NCI-H2227 (cell line): ENCODE measurements around the gene AHNAK.
A peak's percentile ranks its signal among the peaks of the same experiment; 100 is the strongest.

Experiments used
- DNase-seq: peaks from one replicate; lab custom pipeline; 2025; ENCODE audit not compliant: unreplicated experiment; lab: John Stamatoyannopoulos, UW

Gene AHNAK

GRCh38 chr11:62439785-62440602, 106.6 kb downstream of the AHNAK start:
- no peak for DNase-seq

GRCh38 chr11:62438641-62439040, 108.0 kb downstream of the AHNAK start:
- DNase-seq, result no peak

DNA sequence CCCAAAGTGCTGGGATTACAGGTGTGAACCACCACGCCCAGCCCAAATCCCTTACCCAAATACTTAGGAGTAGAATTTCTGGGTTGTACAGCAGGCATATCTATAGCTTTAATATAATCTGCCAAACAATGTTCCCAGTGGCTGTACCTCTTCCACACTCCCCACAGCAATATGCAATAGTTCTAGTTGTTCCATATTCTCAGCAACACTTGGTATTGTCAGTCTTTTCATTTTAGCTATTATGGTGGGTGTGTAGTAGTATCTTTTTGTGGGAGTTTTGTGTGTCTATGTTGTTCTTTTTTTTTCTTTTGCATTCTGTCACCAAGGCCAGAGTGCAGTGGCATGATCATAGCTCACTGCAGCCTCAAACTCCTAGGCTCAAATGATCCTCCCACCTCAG, 109.0 kb downstream of the AHNAK start:
- no peak for DNase-seq

GRCh38 chr11:62435846-62436660, 110.6 kb downstream of the AHNAK start:
- no peak for DNase-seq

DNA sequence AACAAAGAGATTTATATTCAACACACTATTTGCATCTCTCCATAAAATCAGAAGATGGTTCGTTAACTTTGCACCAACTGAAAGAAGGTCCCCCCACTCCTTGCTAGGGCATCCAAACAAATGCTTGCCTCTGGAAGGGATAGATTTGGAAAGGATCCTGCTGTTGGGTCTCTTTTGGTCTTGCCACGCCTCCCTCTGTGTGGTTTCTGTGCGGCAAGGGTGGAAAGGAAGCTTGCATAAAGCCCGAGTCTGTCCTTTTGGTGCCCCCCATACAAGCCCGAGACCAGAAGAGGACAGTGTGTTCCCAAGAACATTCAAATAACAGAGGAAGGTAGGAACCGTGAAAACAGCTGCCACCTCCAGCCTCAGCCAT, 112.7 kb downstream of the AHNAK start:
- no peak for DNase-seq

- peak; percentile 37 for DNase-seq
These were observed 113.3 kb downstream of the AHNAK start for GRCh38 chr11:62433141-62433903.

DNA sequence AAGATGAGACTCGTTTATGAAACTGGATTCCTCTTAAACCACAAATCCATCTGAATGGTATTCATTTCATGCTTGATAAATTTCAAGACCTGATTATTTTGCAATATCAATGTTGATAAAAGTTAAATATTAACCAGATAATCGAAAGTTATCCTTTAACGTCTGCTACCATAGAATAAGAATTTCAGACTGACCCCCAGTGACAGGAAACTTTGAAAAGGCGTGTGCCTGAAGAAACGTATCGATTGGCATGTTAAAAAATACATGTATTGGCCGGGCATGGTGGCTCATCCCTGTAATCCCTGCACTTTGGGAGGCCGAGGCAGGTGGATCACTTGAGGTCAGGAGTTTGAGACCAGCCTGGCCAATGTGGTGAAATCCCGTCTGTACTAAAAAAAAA, 113.9 kb downstream of the AHNAK start:
- no peak for DNase-seq

DNA sequence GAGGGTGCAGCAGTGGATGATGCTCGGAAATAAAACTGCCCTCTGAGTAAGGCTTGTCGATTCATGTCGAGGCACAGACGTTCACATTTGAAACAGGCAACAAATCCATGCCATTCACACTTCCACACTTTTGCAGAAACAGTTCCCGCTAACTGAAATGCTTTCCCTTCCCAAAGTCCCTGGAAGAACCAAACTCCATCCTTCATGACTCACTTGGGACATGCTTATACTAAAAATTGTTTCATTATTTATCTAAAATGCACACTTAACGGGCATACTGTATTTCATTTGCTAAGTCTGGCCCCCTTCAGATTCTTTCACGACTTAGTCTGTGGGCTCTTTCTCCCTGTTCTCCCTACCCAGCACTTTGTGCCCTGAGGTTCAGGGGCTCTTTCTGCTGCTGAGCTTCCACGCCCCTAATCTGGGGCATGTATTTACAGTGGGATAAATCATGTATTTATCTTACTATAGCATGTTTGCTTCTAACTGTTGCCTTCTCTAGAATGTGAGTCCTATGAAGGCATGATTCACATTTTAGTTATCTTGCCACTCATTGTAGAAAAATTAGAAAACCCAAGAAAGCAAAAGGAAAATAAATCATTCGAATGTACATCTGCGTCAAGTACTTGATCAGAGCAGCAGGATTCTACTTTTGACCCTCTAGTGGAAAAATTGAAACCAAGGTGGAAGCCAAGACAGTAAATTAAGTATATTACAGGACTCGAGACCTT, 115.3 kb downstream of the AHNAK start:
- no peak for DNase-seq

DNA sequence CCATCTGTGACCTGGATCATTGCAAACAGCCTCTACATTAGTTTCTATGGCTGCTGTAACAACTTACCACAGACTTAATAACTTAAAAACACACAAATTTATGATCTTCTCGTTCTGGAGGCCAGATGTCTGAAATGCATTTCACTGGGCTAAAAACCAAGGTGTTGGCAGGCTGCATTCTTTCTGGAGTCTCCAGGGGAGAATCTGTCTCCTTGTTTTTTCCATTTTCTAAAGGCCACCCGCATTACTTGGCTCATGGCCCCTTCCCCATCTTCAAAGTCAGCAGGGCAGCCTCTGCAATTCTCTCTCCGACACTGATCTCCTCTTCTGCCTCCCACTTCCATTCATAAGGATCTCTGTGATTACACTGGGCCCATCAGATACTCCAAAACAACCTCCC, 116.2 kb downstream of the AHNAK start:
- DNase-seq, result no peak

- DNase-seq, result no peak
These were observed 117.6 kb downstream of the AHNAK start for GRCh38 chr11:62428871-62429560.

DNA sequence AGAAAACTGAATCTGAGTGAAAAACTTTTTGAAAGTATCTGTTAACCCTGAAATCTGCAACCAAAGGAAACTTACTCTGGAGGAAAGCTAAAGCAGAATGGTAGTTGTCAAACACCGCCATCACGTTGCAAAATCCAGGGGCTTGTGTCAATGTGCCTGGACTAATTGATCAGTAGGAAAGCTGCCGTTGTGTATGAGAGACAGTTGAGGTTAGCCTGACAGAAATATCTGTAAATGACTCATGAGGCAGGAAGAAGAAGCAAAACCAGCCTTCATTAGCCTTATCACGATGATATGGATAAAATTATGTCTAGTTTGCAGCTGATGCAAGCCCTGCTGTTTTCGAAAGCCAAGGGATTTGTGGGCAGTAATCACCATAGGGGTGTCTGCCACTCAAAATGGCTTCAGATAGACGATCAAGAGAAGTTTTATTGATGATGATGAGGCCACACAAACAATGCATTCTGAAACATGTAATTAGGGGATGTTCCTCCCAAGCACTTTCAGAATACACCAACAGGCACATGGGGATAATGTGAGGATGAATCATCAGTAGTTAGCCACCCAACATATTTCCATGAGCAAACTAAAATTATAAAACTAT, 118.9 kb downstream of the AHNAK start:
- DNase-seq, result peak; percentile 46

GRCh38 chr11:62423012-62423411, 123.6 kb downstream of the AHNAK start:
- no peak for DNase-seq

DNA sequence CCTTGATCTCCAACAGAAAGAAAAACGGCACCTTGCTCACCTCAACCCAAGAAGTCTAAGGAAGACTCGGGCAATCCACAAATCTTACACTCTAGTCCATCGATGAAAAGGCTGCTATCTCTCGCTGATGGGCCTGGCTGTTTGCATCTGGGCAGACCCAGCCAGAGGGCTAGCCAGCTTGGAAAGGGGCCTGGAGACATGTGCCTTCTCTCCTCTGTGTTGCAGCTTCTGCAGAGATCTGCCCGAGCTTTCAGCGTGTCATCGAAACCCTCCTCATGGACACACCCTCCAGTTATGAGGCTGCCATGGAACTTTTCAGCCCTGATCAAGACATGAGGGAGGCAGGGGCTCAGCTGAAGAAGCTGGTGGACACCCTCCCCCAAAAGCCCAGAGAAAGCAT, 124.6 kb downstream of the AHNAK start:
- DNase-seq, result no peak

- no peak for DNase-seq
These were observed 125.7 kb downstream of the AHNAK start for GRCh38 chr11:62420882-62421281.

DNA sequence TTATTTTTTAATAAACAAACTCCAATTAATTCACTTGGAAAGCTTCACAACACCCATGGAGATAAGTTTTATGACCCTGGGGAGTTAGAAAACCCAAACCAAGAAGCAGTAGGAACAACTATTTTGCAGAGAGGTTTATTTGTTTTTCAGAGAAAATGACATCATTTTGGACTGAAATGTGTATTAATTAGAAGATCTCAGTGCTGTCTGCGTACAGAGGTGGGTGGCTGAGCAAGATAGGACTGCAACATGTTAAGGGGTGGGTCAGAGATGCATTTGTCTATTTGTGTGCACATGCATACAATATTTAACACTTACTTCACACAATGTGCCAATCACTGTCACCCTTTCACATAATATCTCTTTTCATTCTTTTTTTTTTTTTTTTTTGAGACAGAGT, 126.7 kb downstream of the AHNAK start:
- DNase-seq, result no peak

DNA sequence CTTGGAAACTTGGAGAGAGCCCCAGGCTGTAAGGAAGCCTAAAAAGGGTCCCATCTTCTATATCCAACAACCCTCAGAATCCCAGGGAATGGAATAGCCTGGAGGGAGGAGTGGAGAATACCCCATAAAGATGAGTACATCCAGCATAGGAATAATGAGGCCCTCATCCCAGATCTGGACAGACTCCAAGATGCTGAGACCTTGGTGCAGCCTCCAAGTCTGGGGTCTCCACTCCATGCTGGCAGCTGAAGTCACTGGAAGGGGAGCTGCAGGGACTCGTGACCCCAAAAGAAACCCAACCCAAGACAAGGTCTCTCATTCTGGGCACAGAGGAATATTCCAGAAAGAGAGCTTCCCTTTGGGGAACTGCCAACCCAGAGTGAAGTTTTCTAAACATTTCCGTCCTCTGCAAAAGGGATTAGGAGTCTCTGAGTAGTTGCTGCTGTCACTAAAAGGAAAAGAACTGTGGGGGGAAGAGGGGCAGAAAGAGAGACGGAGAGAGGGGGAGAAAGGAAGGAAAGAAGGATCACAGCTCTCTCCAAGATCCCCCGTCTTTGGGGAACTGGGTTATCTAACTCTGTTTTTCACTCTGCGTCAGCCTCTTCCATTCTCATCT, 127.2 kb downstream of the AHNAK start:
- no peak for DNase-seq

- no peak for DNase-seq
These were observed 127.9 kb downstream of the AHNAK start, which contains the start of gene SCGB1A1 for GRCh38 chr11:62418733-62419132. TSS of gene SCGB1A1 (plus strand) at chr11:62419033. CDS start at chr11:62419096, 63 bp downstream.

DNA sequence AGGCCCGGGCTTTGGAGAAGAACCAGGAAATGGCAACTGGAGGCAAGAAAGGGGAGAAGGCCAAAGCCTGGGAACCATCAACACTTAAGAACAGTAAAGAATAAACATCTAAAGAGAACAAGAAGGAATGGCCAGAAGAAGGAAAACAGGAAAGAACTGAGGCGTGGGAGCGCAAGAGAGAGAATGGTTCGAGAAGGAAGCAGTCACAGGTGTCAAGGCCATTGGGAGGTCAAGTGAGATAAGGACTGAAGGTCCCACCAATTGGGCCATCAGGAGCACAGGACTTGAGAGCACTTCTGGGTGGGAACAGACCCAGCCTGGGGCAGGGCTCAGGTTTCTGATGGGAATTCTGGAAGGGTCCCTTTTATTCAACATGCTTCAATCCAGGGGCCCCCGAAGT, 128.5 kb downstream of the AHNAK start:
- DNase-seq, result no peak

DNA sequence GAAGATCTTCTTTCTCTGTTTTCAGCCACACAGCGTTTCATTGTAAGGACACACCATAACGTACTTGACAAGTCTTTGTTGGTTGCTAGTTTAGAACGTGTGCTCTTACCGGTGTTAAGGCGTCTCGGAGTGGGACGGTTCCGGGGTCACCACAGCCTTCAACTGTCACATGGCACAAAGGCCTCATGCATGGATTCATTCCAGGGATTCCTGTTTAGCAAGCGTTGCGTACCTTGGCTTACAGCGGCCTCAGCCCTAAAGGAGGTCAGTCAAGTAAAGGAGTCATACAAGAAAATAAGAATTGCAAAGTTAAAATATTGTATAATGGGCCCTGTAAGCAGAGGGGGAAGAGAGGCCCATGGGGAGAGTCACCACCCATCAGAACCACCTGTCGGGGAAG, 130.0 kb downstream of the AHNAK start:
- no peak for DNase-seq
